Mucosa of descending colon (tissue), 3 donors: Measurements from ENCODE around the gene YTHDC2. TPM values are rescaled to one million over a fixed set of nuclear protein-coding genes. Genes with fewer than 3 reads are reported as not detected.

Experiments used
- ATAC-seq: fragments of 200-7000 bp; cut with Tn5 transposase; one replicate; pipeline ENCODE4 v1.9.1; 2020; ENCODE audit warnings: mild to moderate bottlenecking, moderate library complexity
- DNase-seq, 3 donors: peaks; one replicate each; pipeline ENCODE4 v3.0.0-alpha.2; 2020
- H3K36me3 ChIP-seq: fragments of 200-600 bp; one replicate; pipeline ENCODE4 v1.8.0; 2021; ENCODE audit warnings: low read depth, mild to moderate bottlenecking
- H3K4me1 ChIP-seq: fragments of 200-600 bp; one replicate; pipeline ENCODE4 v1.8.0; 2021; ENCODE audit warnings: low read depth, mild to moderate bottlenecking
- H3K4me3 ChIP-seq: fragments of 200-600 bp; one replicate; pipeline ENCODE4 v1.8.0; 2021; ENCODE audit warnings: mild to moderate bottlenecking
- H3K9me3 ChIP-seq: fragments of 200-600 bp; one replicate; pipeline ENCODE4 v1.8.0; 2021; ENCODE audit warnings: mild to moderate bottlenecking
- intact Hi-C, 2 donors: fragments of 100-400 bp; cut with DNase I in 1 of 2; cut with micrococcal nuclease in 1 of 2; formaldehyde crosslinking; loops; one replicate each; pipeline versions ENCODE4 v1.11.0 to v1.11.1; 2022; cut with DNase I, micrococcal nuclease
- total RNA-seq, 3 donors: library from RNA; stranded (reverse); fragmentation: NEBNext Ultra II Directional in 2 of 3; extraction: Animal tissue kit (Norgen Biotek cat#: 25700) in 2 of 3; gene quantifications; one replicate each; pipeline versions ENCODE4 v1.2.1 to v1.2.4, GENCODE V29; 2021 to 2023
- TF ChIP-seq, protein P1 (sequence below): fragments of 200-600 bp; IDR thresholded peaks from one replicate; pipeline ENCODE4 v1.8.0; 2022; ENCODE audit warnings: antibody characterized with exemption, mild to moderate bottlenecking
- donor health status: DM: no; HTN: no; CAD: no; lungs with moderate emphysema.
- donor health status: DM: no; HTN: no; CAD: no.
- donor health status: DM: no; HTN: yes; CAD: no.

Gene YTHDC2
- total RNA-seq, 3 donors from 2014 or later: 19.3 to 23.5 (median 22.4) TPM

DNA sequence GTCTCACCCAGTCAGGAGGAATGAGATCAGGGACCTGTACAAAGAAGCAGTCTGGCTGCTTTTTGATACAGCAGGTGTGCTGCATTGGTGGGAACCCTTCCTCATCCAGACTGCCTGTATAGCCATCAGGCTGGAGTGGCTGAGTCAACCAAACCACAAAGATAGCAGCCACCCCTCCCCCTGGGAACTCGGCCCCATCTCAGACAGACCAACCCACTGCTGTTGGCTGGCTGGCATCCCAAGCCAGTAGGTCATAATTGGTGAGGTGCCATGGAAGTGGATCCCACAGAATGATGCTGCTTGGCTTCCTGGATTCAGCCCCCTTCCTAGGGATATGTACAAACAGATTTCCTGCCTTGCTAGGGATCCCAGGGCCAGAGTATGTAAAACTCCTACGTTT, 60.9 kb downstream of the YTHDC2 start:
- TF ChIP-seq, protein P1, sequence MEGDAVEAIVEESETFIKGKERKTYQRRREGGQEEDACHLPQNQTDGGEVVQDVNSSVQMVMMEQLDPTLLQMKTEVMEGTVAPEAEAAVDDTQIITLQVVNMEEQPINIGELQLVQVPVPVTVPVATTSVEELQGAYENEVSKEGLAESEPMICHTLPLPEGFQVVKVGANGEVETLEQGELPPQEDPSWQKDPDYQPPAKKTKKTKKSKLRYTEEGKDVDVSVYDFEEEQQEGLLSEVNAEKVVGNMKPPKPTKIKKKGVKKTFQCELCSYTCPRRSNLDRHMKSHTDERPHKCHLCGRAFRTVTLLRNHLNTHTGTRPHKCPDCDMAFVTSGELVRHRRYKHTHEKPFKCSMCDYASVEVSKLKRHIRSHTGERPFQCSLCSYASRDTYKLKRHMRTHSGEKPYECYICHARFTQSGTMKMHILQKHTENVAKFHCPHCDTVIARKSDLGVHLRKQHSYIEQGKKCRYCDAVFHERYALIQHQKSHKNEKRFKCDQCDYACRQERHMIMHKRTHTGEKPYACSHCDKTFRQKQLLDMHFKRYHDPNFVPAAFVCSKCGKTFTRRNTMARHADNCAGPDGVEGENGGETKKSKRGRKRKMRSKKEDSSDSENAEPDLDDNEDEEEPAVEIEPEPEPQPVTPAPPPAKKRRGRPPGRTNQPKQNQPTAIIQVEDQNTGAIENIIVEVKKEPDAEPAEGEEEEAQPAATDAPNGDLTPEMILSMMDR: no peak
- no peak for DNase-seq
- intact Hi-C loops: no loop called here
- no peaks in the 10 kb centered on the region for H3K36me3 ChIP-seq
- H3K4me1 ChIP-seq: no peaks in the 10 kb centered on the region
- H3K4me3 ChIP-seq: no peak overlapping the region
- ATAC-seq: no peak
- H3K9me3 ChIP-seq: peaks cover 3% of the 10 kb centered on the region

DNA sequence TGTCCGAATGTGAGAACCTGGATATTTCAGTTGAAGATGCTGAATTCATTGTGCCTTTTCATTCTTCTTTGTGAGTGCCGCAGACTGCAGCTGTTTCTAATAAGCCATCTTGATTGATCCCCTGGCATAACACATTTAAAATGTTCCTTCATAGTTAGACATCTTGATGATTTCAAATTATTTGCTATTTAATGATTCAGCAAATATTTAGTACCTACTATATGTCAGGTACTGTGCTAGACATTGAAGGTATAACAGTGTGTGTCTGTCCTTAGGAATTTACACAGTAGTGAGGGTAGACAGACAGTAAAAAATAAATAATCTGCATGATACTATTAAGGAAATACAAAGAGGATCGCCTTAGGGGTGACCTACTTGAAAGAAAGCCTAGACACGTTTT, 61.6 kb downstream of the YTHDC2 start:
- peaks cover 3% of the 10 kb centered on the region for H3K9me3 ChIP-seq
- DNase-seq: no peak
- no peak overlapping the region for H3K4me3 ChIP-seq
- no peak for ATAC-seq
- no peaks in the 10 kb centered on the region for H3K4me1 ChIP-seq
- intact Hi-C loops: no loop called here
- no peaks in the 10 kb centered on the region for H3K36me3 ChIP-seq
- TF ChIP-seq, protein P1: no peak

DNA sequence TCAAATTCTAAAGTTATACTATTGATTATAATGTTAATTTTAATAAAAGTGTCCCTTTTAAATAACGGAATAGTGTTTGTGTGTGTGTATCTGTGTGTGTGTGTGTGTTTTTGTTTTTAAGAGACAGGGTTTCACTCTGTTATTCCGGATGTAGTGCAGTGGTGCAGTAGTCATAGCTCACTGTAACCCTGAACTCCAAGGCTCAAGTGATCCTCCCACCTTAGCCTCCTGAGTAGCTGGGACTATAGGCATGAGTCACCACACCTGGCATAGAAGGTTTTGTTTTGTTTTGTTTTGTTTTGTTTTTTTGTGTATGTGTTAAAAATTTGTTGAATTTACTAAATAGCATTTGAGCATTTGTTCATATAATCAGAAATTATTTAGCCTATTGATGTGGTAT, 64.6 kb downstream of the YTHDC2 start:
- H3K36me3 ChIP-seq: no peaks in the 10 kb centered on the region
- no peaks in the 10 kb centered on the region for H3K4me1 ChIP-seq
- intact Hi-C loops: no loop called here
- TF ChIP-seq, protein P1: no peak
- no peak for DNase-seq
- ATAC-seq: no peak
- no peaks in the 10 kb centered on the region for H3K9me3 ChIP-seq
- H3K4me3 ChIP-seq: no peak overlapping the region

DNA sequence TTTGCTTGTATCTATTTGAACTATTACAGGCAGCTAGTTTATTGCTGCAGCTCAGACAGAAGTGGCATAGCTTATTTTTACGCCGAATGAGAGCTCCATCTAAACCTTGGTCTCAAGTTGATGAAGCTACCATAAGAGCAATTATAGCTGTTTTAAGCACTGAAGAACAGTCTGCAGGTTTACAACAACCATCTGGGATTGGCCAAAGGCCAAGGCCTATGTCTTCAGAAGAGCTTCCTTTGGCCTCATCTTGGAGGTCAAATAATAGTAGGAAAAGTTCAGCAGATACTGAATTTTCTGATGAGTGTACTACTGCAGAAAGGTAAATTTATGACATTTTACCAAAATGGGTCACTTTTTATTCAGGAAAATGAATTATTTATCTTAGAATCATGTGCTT, 67.9 kb downstream of the YTHDC2 start:
- DNase-seq (no peak), ATAC-seq (no peak)
- Histone ChIP-seq H3K36me3 (no peaks in the 10 kb centered on the region), H3K9me3 (no peaks in the 10 kb centered on the region), H3K4me1 (no peaks in the 10 kb centered on the region), H3K4me3 (no peak overlapping the region)
- TF ChIP-seq, protein P1: no peak
- intact Hi-C loops: no loop called here

DNA sequence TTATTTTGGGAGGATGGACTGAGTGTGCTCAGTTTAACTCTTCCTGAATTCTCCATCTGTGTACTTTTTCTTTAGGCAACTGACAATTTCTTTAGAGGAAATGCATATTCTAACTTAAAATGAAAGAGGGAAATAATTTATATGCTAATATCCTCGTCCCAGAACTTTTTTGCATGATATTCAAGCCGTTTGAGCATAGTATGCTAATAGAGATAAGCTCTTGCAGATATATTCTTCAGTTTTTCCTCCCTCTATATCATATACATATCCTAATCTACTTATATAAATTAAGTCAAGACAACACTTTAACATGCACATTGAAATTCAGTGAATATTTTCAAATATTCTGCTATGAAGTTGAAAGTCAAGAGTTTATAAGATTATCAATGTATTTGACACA, 84.7 kb downstream of the YTHDC2 start:
- no peaks in the 10 kb centered on the region for H3K36me3 ChIP-seq
- no peak for ATAC-seq
- no peak overlapping the region for H3K4me3 ChIP-seq
- H3K9me3 ChIP-seq: no peaks in the 10 kb centered on the region
- H3K4me1 ChIP-seq: no peaks in the 10 kb centered on the region
- no peak for DNase-seq
- TF ChIP-seq, protein P1: no peak
- intact Hi-C loops: no loop called here

DNA sequence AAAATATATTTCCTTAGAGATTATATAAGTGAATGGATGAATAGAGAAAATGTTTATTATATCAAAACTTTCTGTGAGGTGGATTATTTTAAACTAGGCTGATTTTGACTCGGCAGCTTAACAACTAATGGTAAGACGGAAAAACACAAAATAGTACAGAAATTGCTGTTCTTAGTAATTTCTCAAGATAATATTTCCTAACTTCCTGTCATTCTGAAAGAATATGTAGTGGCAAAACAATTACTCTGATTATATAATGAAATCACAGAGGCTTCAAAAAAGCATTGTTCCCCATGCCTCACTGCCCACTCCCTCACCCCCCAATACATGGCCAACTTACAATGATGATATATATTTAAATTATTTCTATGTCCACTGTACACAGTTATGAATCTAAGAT, 85.4 kb downstream of the YTHDC2 start:
- ATAC-seq (no peak), DNase-seq (no peak)
- no peaks in the 10 kb centered on the region for H3K9me3 ChIP-seq
- TF ChIP-seq, protein P1: no peak
- no peaks in the 10 kb centered on the region for H3K36me3 ChIP-seq
- H3K4me1 ChIP-seq: no peaks in the 10 kb centered on the region
- intact Hi-C loops: no loop called here
- no peak overlapping the region for H3K4me3 ChIP-seq
